Stimulated activated CD8-positive, alpha-beta memory T cell treated with anti-CD3 and anti-CD28 coated beads, Interleukin-15, amount 100 ng/mL, for 1 hour (primary cell): Measurements from ENCODE around the gene DNAJC1.
"Not testable (repeated sequence)": the region's sequence is repeated elsewhere in the genome, so short reads cannot be mapped to it uniquely, and the experiment has no call there.

Source experiments
- DNase-seq: peaks from one replicate; pipeline ENCODE4 v3.0.0-alpha.2; 2020; ENCODE audit warnings: low read depth

The DNAJC1 gene

DNA sequence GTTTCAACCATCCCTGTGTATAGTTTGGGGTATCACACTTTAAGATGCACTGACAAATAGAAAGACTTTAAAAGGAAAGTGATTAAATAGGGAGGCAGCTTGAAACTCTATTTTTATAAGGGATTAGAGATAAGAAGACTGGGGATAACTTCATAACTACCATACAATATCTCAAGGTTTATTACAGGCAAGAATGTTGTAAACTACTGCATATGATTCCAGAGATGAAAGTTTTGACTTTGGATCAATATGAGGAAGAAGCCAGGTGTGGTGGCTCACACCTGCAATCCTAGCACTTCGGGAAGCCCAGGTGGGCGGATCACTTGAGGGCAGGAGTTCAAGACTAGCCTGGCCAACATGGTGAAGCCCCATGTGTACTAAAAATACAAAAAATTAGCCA, 96.1 kb downstream of the DNAJC1 start:
- no peak for DNase-seq

DNA sequence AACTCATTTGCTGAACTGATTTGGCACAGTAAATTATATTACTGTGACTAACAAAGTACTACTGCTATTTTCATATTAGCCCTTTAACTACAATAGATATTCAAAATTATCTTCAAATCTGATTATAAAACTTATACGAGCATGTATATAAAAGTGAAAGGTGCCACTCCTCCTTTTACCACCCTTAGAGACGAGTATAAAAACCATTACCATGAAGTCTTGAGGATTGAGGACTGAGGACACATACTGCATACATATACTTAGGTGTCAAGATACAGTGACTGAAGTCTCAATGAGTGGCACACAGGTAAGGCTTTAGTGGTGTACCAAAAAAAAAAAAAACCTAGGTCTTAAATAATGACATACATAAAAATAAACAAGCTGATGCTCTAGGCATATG, 98.6 kb downstream of the DNAJC1 start:
- no peak for DNase-seq

DNA sequence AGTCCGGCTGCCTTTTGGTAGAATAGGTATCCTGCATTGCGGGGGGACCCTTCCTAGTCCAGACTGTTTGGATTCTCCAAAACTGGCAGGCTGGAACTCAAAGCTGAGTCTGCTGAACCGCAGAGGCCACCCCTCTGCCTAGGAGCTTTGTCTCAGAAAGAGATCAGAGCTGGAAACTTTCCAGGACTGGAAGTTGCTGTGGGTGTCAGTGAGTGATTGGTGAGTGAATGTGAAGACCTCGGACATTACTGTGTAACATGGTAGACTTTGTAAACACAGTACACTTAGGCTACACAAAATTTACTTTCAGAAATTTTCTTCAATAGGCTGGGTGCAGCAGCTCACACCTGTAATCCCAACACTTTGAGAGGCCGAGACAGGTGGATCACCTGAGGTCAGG, 103.8 kb downstream of the DNAJC1 start:
- no peak for DNase-seq

DNA sequence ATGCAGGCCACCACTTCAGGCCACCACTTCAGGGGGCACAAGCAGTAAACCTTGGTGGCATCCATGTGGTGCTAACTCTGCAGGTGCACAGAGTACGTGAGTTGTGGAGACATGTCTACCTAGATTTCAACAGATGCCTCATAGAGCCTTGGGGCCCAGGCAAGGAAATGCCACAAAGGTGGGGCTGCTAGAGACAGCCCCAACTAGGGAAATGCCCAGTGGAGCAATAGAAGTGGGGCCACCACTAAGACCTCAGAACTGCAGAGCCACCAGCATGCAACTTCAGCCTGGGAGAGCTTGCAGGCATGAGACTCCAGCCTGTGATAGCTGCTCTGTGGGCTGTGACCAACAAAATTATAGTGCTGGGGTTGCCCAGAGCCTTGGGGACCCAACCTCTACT, 107.6 kb downstream of the DNAJC1 start:
- DNase-seq = no peak

DNA sequence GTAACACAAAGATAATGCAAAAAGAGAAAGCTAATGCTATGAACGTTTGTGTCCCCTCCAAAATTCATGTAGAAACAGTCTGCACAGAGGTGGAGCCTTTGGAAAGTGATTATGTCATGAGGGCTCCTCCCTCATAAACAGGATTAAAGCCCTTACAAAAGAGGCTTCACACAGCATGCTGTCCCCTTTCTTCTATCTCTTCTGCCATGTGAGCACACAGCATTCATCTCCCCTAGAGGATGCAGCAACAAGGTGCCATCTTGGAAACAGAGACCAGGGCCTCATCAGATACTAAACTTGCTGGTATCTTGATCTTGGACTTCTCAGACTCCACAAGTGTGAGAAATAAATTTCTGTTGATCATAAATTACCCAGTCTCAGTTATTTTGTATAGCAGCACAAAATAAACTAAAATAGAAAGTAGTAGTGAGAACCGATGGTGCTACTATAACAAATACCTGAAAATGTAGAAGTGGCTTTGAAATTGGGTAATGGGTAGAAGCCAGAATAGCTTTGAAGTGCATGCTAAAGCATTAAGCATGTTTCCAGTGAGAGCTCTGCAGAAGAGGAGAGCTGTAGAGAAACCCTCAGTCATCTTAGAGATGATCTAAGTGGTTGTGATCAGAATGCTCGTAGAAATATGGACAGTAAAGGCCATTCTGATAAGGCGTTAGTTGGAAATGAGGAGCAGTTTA, 108.7 kb downstream of the DNAJC1 start:
- no peak for DNase-seq

DNA sequence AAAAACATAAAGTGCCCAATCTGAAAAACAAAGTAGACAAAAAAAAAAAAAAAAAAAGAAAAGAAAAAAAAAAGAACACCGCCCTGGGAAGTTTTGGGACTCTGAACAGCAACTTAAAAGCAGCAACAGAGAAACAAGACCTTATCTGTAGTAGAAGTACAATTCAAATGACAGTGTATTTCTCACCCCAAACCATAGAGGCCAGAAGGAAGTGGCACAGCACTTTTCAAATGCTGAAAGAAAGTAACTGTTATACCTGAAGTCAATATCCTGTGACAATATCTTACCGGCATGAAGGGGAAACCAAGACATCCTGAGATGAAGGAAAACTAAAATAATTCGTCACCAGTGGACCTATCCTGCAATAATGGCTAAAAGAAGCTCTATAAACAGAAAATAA, 112.1 kb downstream of the DNAJC1 start:
- no peak for DNase-seq

DNA sequence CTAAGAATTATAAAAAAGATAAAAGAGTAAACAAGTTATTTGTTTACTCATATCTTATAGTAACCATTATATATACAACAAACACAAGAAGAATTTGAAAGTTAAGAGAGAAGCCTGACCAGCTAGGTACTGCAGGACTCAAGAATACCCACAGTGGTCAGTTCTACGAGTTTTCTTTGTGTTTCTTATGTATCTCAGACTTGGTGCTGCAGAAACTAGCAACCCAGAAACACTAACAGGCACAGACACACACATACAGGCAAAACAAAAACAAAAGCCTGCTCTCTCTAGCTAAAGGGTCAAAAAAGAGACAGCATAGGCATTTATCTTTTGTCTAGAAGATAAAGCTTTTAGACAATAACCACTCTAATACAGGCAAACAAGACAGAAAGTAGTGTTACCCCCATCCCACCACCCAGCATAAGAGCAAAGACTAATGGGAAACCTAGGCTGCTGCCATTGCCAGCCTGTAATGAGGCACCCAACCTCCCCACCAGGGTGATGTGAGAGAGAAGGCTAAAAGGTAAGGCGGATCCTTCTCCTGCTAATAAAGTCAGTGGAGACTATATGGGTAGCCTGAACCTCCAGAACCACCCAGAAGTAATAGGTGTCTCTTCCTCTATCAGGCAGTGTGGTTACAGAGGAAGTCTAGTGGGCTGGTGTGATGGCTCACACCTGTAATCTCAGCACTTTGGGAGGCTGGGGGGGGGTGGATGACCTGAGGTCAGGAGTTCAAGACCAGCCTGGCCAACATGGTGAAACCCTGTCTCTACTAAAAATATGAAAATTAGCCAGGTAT, 113.9 kb downstream of the DNAJC1 start:
- no peak for DNase-seq

DNA sequence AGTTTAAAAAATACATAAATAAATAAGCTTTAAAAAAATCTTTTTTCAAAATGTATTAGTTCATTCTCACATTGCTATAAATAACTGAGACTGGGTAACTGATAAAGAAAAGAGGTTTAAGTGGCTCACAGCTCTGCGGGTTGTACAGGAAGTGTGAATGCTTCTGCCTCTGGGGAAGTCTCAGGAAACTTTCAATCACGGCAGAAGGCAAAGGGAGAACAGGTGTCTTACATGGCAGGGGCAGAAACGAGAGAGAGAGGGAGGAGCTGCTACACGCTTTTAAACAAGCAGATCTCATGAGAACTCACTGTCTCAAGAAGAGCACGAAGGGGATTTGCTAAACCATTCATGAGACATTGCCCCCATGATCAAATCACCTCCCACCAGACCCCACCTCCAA, 114.6 kb downstream of the DNAJC1 start:
- DNase-seq = no peak

DNA sequence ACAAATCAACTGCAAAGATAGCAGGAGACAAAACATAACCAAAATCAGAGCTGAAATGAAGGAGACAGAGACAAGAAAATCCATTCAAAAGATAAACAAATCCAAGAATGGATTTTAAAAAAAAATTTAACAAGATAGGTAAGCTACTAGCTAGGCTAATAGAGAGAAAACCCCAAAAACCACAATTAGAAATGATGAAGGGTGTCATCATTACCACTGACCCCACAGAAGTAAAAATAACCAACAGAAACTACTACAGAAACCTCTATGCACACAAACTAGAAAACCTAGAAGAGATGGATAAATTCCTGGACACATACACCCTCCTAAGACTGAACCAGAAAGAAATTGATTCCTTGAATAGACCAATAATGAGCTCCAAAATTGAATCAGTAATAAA, 117.6 kb downstream of the DNAJC1 start:
- no peak for DNase-seq

DNA sequence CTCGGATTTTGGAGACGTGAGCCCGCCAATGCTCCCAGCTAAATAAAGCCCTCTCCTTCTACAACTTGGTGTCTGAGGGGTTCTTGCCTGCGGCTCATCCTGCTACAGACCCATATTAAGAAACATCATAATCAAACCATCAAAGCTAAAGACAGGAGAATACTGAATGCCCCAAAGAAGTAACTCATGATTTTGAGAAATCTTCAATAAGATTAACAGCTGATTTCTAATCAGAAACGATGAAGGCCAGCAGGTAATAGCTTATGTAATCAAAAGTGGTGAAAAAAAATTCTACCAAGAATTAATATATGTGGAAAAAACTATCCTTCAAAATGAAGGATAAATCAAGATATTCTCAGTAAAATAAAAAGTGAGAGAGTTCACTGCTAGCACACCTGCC, 130.3 kb downstream of the DNAJC1 start:
- no peak for DNase-seq

DNA sequence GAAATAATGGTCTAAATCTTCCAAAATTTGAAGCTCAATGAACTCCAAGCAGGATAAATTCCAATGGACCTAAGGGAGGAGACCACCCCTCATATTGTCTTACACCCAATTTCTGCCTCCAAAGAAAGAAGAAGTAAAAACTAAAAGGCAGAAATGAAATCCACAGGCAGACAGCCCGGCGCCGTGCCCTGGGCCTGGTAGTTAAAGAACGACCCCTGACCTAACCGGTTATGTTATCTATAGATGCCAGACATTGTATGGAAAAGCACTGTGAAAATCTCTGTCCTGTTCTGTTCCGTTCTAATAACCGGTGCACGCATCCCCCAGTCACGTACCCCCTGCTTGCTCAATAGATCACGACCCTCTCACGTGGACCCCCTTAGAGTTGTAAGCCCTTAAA, 130.8 kb downstream of the DNAJC1 start:
- not testable (repeated sequence) for DNase-seq

DNA sequence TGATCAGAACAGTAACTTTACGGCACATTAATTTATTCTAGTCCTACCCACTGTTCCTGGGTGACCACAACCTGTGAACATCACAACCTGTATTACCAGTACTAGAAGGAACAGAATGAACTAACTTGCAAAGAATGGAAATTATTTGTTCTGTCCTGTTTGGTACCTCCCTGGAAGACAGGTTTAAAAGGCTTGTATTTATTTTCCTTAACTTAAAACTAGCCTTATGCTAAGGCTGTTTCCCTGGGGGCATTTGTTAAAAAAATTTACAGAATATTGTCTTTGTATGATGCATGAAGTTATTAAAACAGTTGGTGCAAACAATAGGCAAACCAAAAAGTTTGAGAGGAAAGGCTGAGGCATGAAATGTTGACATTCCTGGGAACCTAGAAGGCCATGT, 132.7 kb downstream of the DNAJC1 start:
- DNase-seq = no peak

DNA sequence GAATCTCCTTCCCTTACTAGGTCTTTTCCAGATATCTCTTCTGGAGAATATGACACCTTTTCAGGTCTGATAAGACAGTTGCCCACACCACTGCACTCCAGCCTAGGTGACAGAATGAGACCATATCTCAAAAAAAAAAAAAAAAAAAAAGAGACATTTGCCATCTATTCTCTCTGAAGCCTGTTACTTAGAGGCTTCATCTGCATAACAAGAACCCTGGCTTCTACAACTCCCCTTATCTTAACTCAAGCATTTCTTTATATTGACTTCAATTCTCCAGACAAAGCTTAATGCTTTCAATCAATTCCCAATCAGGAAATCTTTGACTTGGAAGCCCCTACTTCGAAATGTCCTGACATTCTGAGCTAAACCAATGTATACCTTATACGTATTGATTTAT, 134.4 kb downstream of the DNAJC1 start:
- DNase-seq = not testable (repeated sequence)

DNA sequence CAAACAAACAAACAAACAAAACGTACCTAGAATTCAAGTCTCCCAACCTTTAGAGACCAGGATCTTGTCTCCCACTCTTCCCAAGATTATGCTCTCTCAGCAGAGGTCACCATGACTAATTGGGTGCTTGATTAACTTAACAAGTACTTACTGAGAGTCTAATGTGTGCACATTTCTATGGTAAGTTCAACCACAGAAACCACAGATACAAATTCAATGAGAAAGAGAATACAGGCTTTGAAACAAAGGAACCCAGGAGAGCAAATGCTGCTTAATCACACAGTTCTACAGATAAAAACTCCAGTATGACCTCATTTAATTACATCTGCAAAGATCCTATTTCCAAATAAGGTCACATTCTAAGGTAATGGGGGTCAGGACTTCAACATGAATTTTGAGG, 142.8 kb downstream of the DNAJC1 start:
- DNase-seq = no peak

DNA sequence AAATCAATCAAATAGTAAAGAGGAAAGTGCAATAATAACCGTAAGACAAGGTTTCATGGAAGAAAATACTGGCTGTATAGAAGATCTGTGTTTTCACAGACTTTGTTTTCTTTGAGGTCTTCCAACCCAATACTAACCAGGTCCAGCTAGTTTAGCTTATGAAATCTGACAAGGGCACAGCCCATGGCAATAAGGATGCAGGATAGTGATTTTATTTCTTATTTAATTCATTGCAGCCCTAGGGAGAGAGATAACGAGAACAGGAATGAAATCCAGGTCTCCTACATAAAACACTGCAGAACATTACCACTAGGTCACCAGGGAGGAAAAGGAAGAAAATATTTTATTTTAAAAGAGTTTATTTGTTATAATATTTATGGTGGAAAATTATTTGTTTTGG, 145.1 kb downstream of the DNAJC1 start:
- DNase-seq = no peak

DNA sequence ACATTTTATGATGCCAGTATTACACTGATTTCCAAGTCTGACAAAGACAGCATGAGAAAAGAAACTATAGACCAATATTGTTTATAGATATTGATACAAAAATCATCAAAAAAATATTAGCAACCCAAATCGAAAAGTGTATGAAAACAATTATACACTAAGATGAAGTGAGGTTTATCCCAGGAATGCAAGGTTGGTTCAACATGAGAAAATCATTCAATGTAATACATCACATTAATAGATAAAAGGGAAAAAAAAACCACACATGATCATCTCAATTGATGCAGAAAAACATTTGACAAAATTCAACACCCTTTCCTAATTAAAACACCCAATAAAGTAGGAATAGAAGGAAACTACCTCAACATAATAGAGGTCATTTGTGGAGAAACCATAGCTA, 153.9 kb downstream of the DNAJC1 start:
- DNase-seq = no peak

DNA sequence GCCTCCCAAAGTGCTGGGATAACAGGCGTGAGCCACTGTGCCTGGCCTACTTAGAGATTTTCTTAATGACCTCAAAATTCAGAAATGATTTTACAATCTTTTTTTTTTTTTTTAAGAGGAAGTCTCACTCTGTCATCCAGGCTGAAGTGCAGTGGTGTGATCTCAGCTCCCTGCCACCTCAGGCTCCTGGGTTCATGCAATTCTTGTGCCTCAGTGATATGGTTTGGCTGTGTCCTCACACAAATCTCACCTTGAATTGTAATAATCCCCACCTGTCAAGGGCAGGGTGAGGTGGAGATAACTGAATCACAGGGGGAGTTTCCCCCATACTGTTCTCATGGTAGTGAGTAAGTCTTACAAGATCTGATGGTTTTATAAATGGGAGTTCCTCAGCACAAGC, 159.9 kb downstream of the DNAJC1 start:
- no peak for DNase-seq

DNA sequence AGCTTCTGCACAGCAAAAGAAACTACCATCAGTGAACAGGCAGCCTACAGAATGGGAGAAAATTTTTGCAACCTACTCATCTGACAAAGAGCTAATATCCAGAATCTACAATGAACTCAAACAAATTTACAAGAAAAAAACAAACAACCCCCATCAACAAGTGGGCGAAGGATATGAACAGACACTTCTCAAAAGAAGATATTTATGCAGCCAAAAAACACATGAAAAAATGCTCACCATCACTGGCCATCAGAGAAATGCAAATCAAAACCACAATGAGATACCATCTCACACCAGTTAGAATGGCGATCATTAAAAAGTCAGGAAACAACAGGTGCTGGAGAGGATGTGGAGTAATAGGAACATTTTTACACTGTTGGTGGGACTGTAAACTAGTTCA, 162.3 kb downstream of the DNAJC1 start:
- DNase-seq = not testable (repeated sequence)

DNA sequence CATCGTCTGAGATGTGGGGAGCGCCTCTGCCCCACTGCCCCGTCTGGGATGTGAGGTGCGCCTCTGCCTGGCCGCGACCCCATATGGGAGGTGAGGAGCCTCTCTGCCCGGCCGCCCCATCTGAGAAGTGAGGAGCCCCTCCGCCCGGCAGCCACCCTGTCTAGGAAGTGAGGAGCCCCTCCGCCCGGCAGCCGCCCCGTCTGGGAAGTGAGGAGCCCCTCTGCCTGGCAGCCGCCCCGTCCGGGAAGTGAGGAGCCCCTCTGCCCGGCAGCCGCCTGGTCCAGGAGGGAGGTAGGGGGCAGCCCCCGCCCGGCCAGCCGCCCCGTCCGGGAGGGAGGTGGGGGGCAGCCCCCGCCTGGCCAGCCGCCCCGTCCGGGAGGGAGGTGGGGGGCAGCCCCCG, 166.0 kb downstream of the DNAJC1 start:
- DNase-seq = not testable (repeated sequence)

DNA sequence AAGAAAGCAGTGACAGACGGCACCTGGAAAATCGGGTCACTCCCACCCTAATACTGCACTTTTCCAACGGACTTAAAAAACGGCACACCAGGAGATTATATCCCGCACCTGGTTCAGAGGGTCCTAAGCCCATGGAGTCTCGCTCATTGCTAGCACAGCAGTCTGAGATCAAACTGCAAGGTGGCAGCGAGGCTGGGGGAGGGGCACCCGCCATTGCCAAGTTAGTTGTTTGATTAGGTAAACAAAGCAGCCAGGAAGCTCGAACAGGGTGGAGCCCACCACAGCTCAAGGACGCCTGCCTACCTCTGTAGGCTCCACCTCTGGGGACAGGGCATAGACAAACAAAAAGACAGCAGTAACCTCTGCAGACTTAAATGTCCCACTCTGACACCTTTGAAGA, 169.0 kb downstream of the DNAJC1 start:
- DNase-seq = not testable (repeated sequence)

DNA sequence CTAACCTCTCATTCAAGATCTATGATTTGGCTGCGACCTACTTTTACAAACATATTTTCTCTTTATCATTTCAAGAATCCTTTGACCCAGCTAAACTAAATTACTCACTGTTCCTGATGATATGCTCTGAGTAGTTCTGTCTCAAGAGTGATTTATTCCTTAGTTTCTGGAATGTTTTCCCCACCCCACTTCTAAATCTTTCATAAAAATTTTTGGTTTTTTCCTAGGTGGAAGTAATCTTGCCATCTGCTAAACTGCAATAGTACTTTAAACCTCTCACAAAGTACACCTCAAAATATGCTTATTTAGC, 170.8 kb downstream of the DNAJC1 start:
- DNase-seq = no peak

DNA sequence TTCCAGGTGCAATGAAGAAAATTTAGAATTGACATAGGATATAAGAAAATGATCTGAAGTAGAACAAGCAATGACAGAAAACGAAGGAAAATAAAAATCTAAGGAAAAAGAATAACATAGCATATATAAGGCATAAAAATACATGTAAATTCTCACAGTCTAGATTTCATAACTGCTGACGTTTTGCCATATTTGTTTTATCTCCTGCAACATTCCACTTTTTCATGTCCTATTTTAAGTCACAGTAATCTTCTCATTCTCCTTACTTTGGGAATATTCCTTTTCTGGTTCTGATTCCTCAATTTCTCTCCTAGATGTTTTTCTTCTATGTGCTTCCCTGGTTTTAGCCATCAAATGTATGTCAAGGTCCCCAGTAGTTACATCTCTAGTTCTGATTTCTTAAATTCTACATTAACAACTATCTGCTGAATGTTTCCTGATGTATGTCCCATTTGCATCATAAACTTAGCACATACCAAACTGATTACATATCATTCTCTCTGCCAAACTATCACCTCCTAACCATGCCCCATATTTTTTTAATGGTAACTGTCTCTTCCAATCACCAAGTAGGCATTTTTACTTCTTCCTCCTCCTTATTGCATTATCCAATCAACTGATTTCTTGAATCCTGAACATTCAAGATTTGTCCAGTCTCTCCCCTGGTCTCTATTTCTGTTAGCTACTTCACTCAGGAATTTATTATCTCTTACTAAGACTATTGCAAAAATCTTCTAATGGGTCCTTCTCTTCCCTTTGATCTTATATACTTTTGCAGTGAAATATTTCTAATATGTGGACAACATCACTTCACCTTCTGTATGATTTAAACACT, 171.3 kb downstream of the DNAJC1 start:
- DNase-seq = no peak

DNA sequence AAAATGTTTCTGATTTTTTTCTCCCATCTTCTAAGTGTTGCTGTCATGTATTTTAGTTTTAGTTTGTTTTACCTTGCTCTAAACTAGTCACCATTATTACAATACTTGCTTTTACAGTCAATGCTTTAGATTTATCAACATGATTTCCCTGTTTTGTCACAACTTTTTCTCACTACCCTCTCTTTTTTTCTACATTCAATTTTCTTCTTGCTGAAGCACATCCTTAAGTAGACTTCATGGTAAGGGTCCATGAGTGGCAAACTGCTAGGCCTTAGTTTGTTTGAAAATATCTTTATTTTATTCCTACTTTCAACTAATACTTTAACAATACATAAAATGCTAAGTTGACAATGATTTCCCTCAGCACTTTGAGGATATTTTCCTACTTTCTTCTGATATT, 173.5 kb downstream of the DNAJC1 start:
- no peak for DNase-seq
